Panc1 (cell line): ENCODE results near the gene EXOC3L1. TPM values are rescaled to one million over a fixed set of nuclear protein-coding genes. Genes with fewer than 3 reads are reported as not detected.

Source experiments
- ATAC-seq: fragments of 200-7000 bp; cut with Tn5 transposase; 2 replicates; pipeline ENCODE4 v1.9.1; 2020; ENCODE audit warnings: mild to moderate bottlenecking, moderate library complexity
- BruUV-seq: library from RNA; stranded (reverse); fragments of 400-500 nt; replicated peaks from 2 replicates; lab custom pipeline; 2021; lab: Mats Ljungman, UMichigan
- CTCF ChIA-PET: fragments of 300-600 bp; sonication (Branson Sonifier 250); formaldehyde crosslinking; loops from one replicate; lab custom pipeline; 2022; ENCODE audit warnings: antibody characterized with exemption; lab: Charles Lee
- POLR2A ChIA-PET: fragments of 300-600 bp; sonication (Branson Sonifier 250); formaldehyde crosslinking; loops from one replicate; lab custom pipeline; 2022; ENCODE audit warnings: antibody characterized with exemption; lab: Charles Lee
- DNase-seq: peaks from one replicate; pipeline ENCODE4 v3.0.0-alpha.2; 2010; ENCODE audit warnings: low read depth, low spot score
- H3K27ac ChIP-seq: 2 replicates; pipeline ENCODE4 v1.5.1; 2011; ENCODE audit warnings: mild to moderate bottlenecking, low read length, inconsistent platforms
- H3K27me3 ChIP-seq: fragments of 200-500 bp; sonication (Bioruptor generic); 2 replicates; pipeline ENCODE4 v1.6.0; 2014; ENCODE audit warnings: low read length, inconsistent platforms; ENCODE audit not compliant: control insufficient read depth, insufficient read depth
- H3K36me3 ChIP-seq: fragments of 200-500 bp; sonication (Bioruptor generic); 2 replicates; pipeline ENCODE4 v1.5.1; 2014; ENCODE audit warnings: inconsistent platforms, mild to moderate bottlenecking, low read length, moderate library complexity; ENCODE audit not compliant: control insufficient read depth, insufficient read depth
- H3K4me1 ChIP-seq: 2 replicates; pipeline ENCODE4 v1.5.1; 2011; ENCODE audit warnings: inconsistent platforms, mild to moderate bottlenecking, low read length, moderate library complexity; ENCODE audit not compliant: control insufficient read depth, insufficient read depth
- H3K4me3 ChIP-seq, 2 experiments: 2 replicates each; pipeline ENCODE4 v1.5.1; 2011 to 2012; ENCODE audit warnings: low read depth in 2 of 2, low read length in 2 of 2, mild to moderate bottlenecking in 2 of 2, inconsistent platforms in 1 of 2, moderate library complexity in 1 of 2
- H3K9me3 ChIP-seq: fragments of 200-500 bp; sonication (Bioruptor generic); 2 replicates; pipeline ENCODE4 v1.5.1; 2014; ENCODE audit warnings: low read depth, mild to moderate bottlenecking, inconsistent platforms, low read length, moderate library complexity; ENCODE audit not compliant: control insufficient read depth, insufficient read depth
- POLR2AphosphoS5 ChIP-seq: IDR thresholded peaks from 2 replicates; pipeline ENCODE4 v1.6.1; 2012; ENCODE audit warnings: mild to moderate bottlenecking, low read depth, low read length, moderate library complexity
- SIN3A ChIP-seq: IDR thresholded peaks from 2 replicates; pipeline ENCODE4 v1.6.1; 2012; ENCODE audit warnings: low read depth, mild to moderate bottlenecking, low read length, moderate library complexity, borderline replicate concordance; ENCODE audit not compliant: insufficient read depth
- in situ Hi-C: cut with HindIII; loops from 2 replicates; pipeline ENCODE4 v1.10.0; 2016; ENCODE audit warnings: low sequenced_read_pairs, low pct_unique_long_range_greater_than_20kb
- intact Hi-C: fragments of 100-400 bp; cut with micrococcal nuclease; formaldehyde crosslinking; loops from one replicate; pipeline ENCODE4 v1.10.0; 2022; ENCODE audit not compliant: unreplicated experiment
- total RNA-seq: library from RNA; stranded (reverse); gene quantifications from one replicate; pipeline ENCODE4 v1.2.1, GENCODE V29; 2021; ENCODE audit not compliant: unreplicated experiment
- TF ChIP-seq, protein P1 (sequence below): fragments of 450-650 bp; IDR thresholded peaks from 2 replicates; pipeline ENCODE4 v1.5.1; 2017; ENCODE audit warnings: mild to moderate bottlenecking
- TF ChIP-seq, protein P2 (sequence below), 2 experiments: IDR thresholded peaks; 2 replicates each; pipeline ENCODE4 v1.6.1; 2011 to 2012; ENCODE audit warnings: low read depth in 2 of 2, control low read depth in 1 of 2, low read length in 1 of 2, mild to moderate bottlenecking in 1 of 2, moderate library complexity in 1 of 2; ENCODE audit not compliant: insufficient read depth in 1 of 2

Gene EXOC3L1
- total RNA-seq, 1 experiment from 2014 or later = 0.41 TPM

DNA sequence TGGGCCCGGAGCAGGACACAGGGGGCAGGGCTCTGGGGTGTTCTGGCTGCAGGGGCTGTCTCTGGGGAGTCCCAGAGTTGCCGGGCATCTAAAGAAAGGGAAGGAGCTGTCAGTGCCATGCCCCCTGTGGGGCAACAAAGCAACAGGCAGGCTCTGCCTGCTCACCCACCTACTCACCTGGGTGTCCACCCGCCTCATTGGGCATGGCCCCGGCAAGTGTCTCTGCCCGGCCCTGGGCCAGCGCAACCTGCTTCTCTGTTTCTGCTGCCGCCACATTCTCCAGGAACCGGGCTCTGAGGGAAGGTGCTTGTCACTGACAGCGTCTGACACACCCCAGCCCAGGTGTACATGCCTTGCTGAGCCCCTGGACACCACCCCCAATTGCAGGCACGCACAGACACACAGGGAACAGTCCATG lies 44.3 kb upstream of the EXOC3L1 start:
- POLR2A ChIA-PET = interaction anchor here (0.6 kb wide), 2 partner anchors 58 to 706 kb away, joined by 3 to 14 read pairs; no protein-coding TSS in a partner anchor
- intact Hi-C loops = no loop called here
- H3K27ac ChIP-seq = no peak overlapping the region
- H3K36me3 ChIP-seq = no peaks in the 10 kb centered on the region
- no peak for DNase-seq
- H3K4me1 ChIP-seq = no peaks in the 10 kb centered on the region
- in situ Hi-C loops = no loop called here
- no peaks in the 10 kb centered on the region for H3K9me3 ChIP-seq
- CTCF ChIA-PET = no interaction called here
- no peak overlapping the region for H3K4me3 ChIP-seq
- no peak for ATAC-seq
- TF ChIP-seq POLR2AphosphoS5 = no peak
- no peak for TF ChIP-seq SIN3A
- TF ChIP-seq, protein P1, sequence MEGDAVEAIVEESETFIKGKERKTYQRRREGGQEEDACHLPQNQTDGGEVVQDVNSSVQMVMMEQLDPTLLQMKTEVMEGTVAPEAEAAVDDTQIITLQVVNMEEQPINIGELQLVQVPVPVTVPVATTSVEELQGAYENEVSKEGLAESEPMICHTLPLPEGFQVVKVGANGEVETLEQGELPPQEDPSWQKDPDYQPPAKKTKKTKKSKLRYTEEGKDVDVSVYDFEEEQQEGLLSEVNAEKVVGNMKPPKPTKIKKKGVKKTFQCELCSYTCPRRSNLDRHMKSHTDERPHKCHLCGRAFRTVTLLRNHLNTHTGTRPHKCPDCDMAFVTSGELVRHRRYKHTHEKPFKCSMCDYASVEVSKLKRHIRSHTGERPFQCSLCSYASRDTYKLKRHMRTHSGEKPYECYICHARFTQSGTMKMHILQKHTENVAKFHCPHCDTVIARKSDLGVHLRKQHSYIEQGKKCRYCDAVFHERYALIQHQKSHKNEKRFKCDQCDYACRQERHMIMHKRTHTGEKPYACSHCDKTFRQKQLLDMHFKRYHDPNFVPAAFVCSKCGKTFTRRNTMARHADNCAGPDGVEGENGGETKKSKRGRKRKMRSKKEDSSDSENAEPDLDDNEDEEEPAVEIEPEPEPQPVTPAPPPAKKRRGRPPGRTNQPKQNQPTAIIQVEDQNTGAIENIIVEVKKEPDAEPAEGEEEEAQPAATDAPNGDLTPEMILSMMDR = no peak
- H3K27me3 ChIP-seq = no peaks in the 10 kb centered on the region
- no TSS peak for BruUV-seq

- no peak for TF ChIP-seq SIN3A
- TF ChIP-seq, protein P1 = no peak
- TF ChIP-seq, protein P2, sequence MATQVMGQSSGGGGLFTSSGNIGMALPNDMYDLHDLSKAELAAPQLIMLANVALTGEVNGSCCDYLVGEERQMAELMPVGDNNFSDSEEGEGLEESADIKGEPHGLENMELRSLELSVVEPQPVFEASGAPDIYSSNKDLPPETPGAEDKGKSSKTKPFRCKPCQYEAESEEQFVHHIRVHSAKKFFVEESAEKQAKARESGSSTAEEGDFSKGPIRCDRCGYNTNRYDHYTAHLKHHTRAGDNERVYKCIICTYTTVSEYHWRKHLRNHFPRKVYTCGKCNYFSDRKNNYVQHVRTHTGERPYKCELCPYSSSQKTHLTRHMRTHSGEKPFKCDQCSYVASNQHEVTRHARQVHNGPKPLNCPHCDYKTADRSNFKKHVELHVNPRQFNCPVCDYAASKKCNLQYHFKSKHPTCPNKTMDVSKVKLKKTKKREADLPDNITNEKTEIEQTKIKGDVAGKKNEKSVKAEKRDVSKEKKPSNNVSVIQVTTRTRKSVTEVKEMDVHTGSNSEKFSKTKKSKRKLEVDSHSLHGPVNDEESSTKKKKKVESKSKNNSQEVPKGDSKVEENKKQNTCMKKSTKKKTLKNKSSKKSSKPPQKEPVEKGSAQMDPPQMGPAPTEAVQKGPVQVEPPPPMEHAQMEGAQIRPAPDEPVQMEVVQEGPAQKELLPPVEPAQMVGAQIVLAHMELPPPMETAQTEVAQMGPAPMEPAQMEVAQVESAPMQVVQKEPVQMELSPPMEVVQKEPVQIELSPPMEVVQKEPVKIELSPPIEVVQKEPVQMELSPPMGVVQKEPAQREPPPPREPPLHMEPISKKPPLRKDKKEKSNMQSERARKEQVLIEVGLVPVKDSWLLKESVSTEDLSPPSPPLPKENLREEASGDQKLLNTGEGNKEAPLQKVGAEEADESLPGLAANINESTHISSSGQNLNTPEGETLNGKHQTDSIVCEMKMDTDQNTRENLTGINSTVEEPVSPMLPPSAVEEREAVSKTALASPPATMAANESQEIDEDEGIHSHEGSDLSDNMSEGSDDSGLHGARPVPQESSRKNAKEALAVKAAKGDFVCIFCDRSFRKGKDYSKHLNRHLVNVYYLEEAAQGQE (IDR thresholded peaks at IDR 0.05; ENCODE audit: insufficient read depth in 1 of 2, low read depth in 2 of 2, low read length in 1 of 2) = no peak
- no peak for TF ChIP-seq POLR2AphosphoS5
- intact Hi-C loops (no loop called here), in situ Hi-C loops (no loop called here)
- no peaks in the 10 kb centered on the region for H3K9me3 ChIP-seq
- H3K27ac ChIP-seq = no peak overlapping the region
- POLR2A ChIA-PET = interaction anchor here (0.6 kb wide), 1 partner anchor 706 kb away, joined by 3 read pairs; no protein-coding TSS in a partner anchor
- no peaks in the 10 kb centered on the region for H3K4me1 ChIP-seq
- H3K4me3 ChIP-seq = no peak overlapping the region
- CTCF ChIA-PET = interaction anchor here (0.9 kb wide), 1 partner anchor 179 kb away, joined by 3 read pairs; no protein-coding TSS in a partner anchor
- ATAC-seq (no peak), DNase-seq (no peak)
- H3K27me3 ChIP-seq = no peaks in the 10 kb centered on the region
- no TSS peak for BruUV-seq
- no peaks in the 10 kb centered on the region for H3K36me3 ChIP-seq
Measured at GRCh38 chr16:67233596-67233995, 43.7 kb upstream of the EXOC3L1 start.
